22Rv1 (cell line): Measurements from ENCODE around the gene FAM20A.

Experiments
- ZFX ChIP-seq: fragments of 450-650 bp; IDR thresholded peaks from 2 replicates; pipeline ENCODE4 v1.6.1; 2017; ENCODE audit warnings: antibody characterized with exemption, borderline replicate concordance
- TF ChIP-seq, protein P1 (sequence below): fragments of 450-650 bp; IDR thresholded peaks from 2 replicates; pipeline ENCODE4 v1.5.1; 2017; ENCODE audit warnings: mild to moderate bottlenecking

DNA sequence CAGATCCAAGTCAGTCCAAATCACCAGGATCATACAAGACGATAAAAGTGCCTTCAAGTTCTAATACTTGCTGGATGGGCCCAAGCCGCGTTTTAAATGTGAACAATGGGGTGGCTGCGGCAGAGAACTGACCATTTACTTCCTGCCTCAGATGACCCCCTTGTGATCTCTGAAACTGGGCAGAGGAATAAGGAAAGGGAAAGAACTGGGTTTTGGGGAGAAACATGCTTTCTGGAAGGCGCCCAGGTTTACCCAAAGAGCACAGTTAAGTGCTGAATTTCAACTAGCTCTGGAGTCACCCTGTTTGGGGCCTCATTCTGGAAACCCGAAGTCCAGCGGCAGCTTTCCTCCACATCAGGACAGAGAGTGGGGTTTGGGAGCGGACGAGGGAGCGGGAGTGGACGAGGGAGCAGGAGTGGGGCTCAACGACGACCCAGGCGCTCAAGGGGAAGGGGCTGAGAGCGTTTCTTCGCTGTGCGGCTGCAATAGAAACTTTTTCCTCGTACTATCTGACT is 1.6 kb downstream of the FAM20A start:
- TF ChIP-seq, protein P1, sequence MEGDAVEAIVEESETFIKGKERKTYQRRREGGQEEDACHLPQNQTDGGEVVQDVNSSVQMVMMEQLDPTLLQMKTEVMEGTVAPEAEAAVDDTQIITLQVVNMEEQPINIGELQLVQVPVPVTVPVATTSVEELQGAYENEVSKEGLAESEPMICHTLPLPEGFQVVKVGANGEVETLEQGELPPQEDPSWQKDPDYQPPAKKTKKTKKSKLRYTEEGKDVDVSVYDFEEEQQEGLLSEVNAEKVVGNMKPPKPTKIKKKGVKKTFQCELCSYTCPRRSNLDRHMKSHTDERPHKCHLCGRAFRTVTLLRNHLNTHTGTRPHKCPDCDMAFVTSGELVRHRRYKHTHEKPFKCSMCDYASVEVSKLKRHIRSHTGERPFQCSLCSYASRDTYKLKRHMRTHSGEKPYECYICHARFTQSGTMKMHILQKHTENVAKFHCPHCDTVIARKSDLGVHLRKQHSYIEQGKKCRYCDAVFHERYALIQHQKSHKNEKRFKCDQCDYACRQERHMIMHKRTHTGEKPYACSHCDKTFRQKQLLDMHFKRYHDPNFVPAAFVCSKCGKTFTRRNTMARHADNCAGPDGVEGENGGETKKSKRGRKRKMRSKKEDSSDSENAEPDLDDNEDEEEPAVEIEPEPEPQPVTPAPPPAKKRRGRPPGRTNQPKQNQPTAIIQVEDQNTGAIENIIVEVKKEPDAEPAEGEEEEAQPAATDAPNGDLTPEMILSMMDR, result no peak
- no peak for TF ChIP-seq ZFX
